ENCODE measurements around the gene PRKRIP1. TPM values are rescaled to one million over a fixed set of nuclear protein-coding genes. Genes with fewer than 3 reads are reported as not detected.
"Not testable (repeated sequence)": the region's sequence is repeated elsewhere in the genome, so short reads cannot be mapped to it uniquely, and the experiment has no call there.

PRKRIP1 gene
- total RNA-seq, 1 donor from 2014 or later, result 22.6 TPM

DNA sequence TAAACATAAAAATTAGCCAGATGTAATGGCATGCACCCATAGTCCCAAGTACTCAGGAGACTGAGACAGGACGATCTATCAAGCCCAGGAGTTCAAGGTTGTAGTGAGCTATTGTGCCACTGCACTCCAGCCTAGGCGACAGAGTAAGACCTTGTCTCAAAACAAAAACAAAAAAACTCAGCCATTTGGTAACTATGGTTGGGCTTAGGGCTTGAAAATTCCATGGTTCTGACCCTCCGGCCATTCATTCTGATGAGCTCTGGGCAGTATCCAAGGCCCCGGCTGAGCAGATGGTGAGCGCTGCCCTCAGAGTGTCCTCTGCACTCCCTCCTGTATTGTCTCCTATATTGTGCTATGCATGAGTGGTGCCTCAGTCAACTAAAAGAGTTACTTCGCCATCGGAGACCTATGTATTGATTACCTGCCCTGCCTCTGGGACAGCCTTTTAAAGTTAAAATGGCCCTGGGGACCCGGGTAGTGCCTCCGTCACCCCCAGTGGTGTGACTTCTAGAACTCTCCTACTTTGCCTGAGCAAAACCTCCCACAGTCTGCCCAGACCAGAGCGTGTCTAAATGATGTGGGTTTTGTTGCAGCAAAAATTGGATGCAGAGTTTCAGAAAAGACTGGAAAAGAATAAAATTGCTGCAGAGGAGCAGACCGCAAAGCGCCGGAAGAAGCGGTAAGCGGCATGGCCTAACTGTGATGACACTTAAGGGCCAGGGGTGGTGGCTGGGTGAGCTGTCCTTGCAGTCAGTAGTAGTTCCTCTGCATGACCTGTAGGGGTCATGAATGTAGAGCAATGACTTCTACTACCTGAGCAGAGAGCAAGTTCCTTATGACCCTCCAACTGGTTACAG lies 8.1 kb downstream of the PRKRIP1 start:
- DNase-seq (ENCODE audit: low spot score), result no peak

DNA sequence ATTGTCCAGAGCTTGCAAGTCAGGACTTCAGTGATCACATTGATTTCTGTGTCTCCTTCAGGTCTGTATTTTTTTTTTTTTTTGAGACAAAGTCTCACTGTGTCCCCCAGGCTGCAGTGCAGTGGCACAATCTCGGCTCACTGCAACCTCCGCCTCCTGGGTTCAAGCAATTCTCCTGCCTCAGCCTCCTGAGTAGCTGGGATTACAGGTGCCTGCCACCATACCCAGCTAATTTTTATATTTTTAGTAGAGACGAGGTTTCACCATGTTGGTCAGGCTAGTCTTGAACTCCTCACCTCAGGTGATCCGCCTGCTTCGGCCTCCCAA lies 8.7 kb downstream of the PRKRIP1 start:
- DNase-seq (ENCODE audit: low spot score), result not testable (repeated sequence)

DNA sequence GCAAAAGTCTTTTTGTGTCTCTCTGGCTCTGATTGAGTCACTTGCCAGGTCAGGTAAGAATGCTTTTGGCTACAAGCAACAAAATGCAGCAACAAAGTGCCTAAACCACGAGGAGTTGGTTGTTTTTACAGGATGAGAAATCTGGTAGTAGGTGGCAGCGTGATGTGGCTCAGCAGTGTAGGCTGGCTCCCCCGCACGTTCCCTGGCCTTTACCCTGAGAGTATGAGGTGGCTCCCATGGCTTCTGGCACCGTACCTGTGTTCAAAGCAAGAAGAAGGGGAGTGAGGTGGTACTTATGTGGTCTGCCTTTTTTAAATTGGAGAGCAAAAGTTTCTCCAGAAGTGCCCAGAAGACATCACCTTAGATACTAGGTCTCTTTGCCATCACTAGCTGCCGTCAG lies 11.7 kb downstream of the PRKRIP1 start:
- no peak for DNase-seq (ENCODE audit: low spot score)

DNA sequence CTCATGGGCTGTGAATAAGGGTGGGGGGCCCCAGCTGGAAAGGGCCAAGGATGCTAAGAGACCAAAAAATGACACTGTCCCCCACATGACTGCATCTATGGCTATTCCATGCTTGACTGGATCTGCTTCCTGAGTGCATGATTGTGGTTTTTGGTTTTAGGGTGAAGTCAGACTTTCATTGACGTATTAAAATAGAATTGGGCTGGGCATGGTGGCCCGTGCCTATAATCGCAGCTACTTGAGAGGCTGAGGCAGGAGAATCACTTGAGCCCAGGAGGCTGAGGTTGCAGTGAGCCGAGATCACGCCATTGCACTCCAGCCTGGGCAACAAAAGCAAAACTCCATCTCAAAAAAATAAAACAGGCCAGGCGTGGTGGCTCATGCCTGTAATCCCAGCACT lies 12.4 kb downstream of the PRKRIP1 start:
- not testable (repeated sequence) for DNase-seq (ENCODE audit: low spot score)

DNA sequence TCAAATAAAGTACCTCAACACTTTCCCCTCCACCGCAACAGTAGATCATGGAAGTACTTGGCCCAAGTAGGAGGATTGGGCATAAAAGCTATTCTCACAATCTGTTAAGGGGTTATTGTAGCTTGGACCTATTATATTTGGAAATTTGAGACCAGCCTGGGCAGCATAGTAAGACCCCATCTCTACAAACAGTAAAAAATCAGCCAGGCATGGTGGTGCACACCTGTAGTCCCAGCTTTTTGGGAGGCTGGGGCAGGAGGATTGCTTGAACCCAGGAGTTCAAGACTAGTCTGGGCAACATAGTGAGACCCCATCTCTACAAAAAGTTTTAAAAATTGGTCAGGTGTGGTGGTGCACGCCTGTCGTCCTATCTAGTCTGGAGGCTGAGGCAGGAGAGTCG lies 13.2 kb downstream of the PRKRIP1 start:
- no peak for DNase-seq (ENCODE audit: low spot score)

DNA sequence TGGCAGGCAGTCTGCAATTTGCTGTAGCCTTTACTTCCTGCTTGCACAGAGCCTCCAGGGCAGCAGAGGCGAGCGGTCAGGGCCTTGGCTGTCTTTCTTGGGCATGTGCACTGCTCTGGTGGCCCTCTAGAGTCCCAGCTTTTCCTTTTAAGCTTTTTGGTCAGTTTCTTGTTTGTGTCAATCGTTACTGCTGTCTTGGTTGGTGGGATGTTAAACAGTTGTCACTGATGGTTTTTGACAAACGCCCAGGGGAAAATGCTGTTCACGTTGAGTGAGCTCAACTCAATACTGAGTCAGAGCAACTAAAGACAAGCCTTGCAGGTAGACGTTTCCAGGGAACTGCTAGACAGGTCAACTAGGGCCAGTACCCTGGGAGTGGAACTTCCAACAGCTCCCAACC lies 14.0 kb downstream of the PRKRIP1 start:
- DNase-seq (ENCODE audit: low spot score), result no peak

DNA sequence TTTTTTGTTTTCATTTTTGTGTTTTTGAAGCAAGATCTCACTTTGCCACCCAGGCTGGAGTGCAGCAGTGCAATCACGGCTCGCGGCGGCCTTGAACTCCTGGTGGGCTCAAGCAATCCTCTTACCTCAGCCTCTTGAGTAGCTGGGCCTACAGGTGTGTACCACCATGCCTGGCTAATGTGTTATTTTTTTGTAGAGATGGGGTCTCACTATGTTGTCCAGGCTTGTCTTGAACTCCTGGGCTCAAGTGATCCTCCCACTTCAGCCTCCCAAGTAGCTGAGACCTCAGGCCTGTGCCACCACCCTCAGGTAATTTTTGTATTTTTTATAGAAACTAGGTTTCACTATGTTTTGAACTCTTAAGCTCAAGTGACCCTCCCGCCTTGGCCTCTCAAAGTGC lies 14.8 kb downstream of the PRKRIP1 start:
- DNase-seq (ENCODE audit: low spot score), result no peak

DNA sequence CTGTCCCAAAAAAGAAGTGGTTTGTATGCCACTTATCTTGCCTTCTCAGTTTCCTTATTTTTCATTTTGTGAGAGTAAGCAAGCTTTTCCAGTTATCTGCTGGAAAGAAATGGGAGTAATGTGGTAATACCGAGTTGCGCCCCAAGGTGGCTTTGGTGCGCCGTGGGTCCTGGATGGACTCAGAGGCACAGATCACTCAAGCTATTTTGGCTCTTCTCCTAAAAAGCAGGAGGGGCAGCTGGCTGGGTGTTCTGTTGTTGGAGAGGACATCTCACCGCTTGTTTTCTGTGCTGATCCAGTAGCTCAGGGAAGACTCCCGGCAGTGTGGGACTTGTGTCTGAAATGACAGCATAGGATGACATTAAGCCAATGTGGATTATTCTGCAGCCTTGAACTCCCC lies 16.4 kb downstream of the PRKRIP1 start:
- DNase-seq (ENCODE audit: low spot score), result no peak

DNA sequence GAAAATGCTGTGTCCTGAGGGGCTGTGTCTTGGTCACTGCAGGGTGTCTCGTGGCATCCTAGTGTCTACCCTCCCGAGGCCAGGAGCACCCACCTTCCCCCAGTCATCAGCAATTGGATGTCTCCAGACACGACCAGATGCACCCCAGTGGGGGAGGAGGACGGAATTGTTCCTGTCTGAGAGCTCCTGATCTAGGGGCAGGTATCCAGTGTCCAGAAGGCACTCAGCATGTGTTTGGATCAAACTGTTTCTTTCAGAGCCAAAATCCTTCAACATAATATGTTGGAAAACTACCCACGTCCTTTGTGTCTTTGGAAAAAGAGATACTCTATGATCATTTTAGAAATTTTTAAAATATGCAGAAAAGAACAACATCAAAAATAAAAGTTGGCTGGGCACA lies 16.9 kb downstream of the PRKRIP1 start:
- no peak for DNase-seq (ENCODE audit: low spot score)

DNA sequence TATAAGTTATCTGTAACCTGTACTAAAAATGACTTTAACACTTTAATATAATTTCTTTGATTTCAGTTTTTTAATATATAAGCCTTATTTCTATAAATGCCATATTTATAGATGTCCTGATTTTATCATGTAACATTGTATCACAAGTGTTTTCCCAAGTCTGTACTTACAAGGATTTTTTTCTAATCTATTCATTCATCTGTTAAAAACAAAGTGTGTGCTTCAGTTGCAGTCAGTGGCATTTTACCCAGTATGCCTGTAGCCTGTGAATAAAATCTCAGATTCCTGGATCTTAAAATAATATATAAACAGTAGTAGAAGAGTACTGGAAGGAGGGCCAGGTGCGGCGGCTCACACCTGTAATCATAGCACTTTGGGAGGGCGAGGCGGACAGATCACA lies 17.4 kb downstream of the PRKRIP1 start:
- DNase-seq (ENCODE audit: low spot score), result no peak

DNA sequence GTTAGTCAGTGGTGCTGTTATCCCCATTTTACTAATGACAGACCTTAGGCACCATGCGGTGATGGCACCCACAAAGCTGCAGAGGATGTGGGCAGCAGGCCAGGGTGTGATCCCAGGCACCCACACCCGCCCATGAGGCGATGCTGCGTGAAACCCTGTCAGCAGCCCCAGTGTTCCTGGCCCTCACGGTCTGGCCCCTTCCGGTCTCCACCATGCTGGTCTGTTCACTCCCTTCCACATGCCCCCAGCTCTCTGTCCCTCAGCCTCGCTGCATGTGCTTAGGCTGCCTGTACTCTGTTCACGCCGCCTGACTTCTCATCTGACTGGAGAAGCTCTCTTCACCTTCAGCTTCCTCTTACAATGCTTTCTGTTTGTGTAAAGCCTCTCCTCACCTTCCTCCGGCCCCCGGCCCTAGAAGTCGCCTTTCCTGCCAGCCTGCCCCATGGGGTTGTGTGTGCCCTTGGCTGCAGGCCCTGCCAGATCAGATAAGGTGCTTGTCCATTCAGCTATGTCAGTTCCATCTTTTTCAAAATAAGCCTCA lies 19.6 kb downstream of the PRKRIP1 start:
- no peak for DNase-seq (ENCODE audit: low spot score)

DNA sequence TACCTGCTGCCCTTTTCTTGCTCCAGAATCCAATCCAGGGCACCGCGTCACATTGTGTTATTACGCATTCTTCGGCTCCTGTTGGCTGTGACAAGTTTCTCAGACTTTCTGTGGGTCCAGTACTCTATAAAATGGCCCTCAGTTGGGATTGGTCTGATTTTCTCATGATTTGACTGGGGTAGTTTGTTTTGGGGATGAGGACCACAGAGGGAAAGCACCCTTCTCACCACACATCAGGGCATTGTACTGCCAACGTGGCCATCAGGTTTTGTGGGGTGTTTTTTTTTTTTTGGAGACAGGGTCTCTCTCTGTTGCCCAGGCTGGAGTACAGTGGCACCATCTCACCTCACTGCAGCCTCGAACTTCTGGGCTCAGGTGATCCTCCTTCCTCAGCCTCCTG lies 20.2 kb downstream of the PRKRIP1 start:
- DNase-seq (ENCODE audit: low spot score), result no peak

DNA sequence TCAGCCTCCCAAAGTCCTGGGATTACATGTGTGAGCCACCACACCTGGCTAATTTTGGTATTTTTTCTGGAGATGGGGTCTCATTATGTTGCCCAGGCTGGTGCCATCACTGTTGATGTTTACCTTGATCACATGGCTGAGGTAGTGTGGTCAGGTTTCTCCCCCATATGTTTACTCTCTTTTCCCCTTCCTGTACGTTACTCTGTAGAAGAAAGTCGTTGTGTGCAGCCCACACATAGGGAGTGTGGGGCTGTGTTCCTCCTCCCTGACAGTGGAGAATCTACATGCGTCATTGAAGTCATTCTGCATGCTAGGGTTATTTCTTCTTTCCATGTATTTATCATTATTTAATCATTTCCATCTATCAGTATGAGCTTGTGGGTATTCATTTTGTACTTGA lies 20.9 kb downstream of the PRKRIP1 start:
- DNase-seq (ENCODE audit: low spot score), result no peak

DNA sequence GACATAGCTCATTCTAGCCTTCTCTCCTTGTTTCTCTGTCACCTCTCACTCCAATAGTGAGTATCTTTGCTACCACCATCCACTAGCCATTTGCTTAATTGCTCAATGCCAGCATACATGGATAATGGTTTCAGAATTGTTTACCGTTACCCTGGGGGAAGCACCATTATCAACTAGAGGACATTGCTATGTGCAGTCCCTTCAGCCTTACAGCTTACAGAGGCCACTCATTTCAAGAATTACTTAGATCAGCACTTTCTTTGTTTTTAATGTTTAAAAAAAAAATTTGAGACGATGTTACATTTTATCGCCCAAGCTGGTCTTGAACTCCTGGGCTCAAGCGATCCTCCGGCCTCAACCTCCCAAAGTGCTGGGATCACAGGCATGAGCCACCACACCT lies 22.4 kb downstream of the PRKRIP1 start:
- DNase-seq (ENCODE audit: low spot score), result no peak

DNA sequence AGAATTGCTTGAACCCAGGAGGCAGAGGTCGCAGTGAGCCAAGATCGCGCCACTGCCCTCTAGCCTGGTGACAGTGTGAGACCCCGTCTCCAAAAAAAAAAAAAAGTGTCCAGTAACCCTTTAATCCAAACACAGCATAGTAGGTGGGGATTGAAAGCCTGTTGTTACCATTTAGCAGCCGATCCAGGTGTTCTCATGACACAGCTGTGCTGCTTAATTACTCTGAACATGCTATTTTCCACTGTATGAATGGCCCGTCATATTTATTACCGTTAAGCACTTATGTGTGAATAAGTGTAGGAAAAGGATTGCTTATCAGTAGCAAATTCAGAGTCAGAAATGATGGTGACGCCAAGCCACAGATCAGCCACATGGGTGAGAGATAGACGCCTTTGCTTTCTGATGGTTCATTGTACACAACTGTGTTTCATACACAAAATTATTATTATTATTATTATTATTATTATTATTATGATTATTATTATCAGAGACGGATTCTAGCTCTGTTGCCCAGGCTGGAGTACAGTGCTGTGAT lies 25.6 kb downstream of the PRKRIP1 start:
- no peak for DNase-seq (ENCODE audit: low spot score)

DNA sequence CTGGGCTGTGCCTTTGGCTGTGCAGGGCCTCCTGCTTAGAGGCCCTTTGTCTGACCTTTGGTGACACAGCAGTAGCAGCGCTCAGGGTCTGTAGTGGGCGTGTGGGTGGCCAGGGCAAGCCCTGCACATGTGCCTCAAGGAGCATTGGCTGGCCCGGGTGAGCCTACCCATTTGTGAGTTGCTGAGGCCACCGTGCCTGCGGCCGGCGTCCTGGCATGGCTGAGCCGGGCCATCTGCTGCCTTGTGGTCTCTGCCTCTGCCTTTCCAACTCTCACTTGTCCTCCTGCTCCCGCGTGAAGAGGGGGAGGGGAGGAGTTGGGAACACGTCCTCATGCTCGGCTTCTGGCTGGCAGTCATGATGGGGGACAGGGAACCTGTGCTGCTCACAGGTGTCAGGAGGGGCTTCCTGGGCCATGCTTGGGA lies 28.0 kb downstream of the PRKRIP1 start:
- DNase-seq (ENCODE audit: low spot score), result no peak

DNA sequence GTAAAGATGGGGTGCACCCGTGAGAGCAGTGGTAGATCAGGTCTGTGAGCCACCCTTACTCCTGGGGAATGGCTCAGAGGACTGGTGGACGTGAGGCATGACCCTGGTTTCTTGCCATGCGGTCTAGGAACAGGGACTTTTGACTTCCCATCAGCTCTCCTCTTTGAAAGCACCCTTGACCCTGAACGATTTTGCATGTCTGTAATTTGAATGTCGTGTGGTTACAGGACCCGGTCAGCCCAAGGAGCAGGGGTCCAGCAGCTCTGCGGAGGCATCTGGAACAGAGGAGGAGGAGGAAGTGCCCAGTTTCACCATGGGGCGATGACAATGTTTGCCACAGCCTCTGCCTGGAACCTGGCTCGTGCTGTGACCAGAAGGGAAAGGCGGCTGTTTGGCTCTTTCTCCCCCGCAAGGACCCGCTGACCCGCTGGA lies 28.6 kb downstream of the PRKRIP1 start:
- no peak for DNase-seq (ENCODE audit: low spot score)

DNA sequence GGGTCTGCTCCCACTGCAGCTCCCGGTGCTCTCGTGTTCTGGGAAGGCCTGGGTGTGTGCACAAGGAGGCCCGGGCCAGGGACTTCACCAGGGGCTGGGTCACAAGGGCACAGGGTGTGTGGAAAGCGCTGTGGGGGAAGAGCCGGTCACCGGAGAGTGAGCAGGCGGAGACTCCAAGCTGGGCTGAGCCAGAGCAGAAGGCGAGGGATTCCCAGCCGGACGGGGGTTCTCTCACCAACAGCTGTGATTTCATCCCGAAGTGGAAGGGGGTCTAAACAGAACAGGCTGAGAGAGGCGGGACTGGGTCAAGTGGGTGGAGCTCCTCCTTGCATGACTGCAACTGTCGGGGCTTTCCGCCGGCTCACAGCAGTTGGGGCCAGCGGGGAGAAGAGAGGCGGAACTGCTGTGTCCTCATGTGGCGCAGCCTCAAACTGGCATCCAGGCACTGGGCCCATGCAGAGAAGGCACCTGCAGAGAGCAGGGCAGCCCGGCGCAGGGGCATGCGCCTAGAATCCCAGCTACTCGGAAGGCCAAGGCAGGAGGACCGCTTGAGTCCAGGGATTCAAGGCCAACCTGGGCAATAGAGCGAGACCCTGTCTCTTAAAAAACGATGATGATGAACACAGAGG lies 29.6 kb downstream of the PRKRIP1 start:
- peak; percentile 32 for DNase-seq (ENCODE audit: low spot score)

DNA sequence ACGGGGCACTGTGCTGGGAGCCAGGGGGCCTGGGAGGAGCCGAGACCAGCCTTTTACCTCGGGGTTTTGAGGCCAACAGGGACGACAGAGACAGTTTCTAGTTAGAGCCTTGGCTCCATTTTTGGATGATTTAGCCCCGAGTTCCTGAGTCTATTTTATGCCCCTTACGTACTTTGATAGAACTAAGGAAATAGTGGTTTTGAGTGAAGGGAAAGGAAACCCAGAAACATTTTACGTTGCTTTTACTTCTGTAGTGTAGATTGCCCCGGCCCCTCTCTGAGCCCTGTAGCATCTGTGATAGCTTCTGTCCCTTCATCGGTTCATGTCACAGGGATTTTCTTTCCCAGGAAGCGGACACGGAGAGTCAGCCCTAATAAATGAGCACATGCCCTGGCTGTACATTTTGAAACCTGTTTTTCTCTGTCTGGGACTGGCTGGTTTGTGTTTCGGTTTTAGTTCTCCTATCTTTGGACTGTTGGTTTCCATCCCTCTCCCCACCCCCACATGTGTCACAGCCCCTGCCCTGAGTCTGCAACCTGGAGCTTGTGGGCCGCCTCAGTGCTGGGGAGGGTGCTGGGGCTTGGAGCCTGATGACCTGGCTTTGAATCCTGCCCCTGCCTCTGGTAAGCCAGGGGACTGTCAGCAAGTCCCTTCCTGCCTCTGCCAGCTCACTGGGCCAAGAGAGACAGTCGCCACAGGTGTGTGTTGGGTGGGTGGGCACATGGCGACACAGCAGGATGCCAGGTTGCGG lies 30.3 kb downstream of the PRKRIP1 start:
- DNase-seq (ENCODE audit: low spot score), result no peak

DNA sequence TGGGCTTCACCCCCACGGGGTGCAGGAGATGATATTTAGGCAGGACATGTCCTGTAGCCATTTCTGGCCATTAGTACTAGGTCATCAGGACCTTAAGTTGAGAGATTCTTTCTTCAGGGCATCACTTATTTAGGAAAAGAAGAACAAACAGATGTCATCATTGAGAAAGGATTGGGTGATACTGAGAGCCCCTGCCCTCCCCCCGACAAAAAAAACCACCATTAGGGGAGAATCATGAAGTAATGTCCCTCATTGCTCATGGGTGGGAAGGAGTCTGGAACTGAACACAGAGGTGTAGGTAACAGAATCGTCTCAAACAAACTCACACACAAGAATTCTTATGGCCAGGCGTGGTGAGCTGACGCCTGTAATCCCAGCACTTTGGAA lies 30.8 kb downstream of the PRKRIP1 start:
- DNase-seq (ENCODE audit: low spot score), result no peak

DNA sequence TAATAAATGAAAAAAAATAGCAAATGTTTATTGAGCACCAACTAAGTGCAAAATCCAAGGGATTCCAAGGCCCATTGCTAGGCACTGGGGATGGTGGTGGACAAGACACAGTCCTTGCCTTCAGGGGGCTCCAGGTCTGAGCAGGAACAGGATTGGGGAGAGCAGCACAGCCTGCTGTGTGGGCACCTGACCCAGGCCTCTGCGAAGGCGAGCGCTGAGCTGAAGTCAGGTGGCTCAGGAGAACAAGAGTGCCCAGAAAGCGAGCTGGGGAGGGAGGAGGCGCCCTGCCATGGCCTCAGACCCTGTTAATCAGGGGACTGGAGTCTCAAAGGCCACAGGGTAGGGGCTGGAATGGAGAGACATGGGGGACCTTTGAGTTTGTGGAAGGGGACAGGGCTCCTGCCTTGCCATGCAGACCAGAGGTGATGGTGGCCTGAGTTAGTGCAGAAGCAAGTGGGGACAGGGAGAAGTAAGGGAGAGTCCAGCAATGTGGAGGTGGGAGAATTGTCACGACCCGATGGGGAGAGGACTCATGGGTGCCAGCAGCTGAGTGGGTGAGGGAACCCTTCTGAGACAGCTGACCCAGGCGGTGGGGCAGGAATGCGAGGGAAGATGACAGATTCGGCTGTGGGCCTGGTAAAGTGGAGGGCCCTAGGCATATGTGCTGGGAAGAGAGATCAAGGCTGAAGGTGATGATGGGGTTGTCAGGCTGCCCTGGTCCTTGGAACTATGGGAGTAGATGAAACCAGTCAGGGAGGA lies 33.2 kb downstream of the PRKRIP1 start:
- DNase-seq (ENCODE audit: low spot score), result no peak

Data from mucosa of gallbladder (tissue), 1 donor.